Ovary (tissue), 9 donors: ENCODE results near the gene KCNMA1. TPM values are rescaled to one million over a fixed set of nuclear protein-coding genes. Genes with fewer than 3 reads are reported as not detected.

Experiments
- DNase-seq, 5 donors: peaks; one replicate each; pipeline ENCODE4 v3.0.0-alpha.2; 2019 to 2020
- H3K27ac ChIP-seq, 2 donors: fragments of 200-600 bp; one replicate each; pipeline versions ENCODE4 v1.5.1 to v1.8.0; 2019 to 2022
- H3K27me3 ChIP-seq: fragments of 200-600 bp; one replicate; pipeline ENCODE4 v1.8.0; 2022
- H3K36me3 ChIP-seq: fragments of 200-600 bp; sonication (generic); one replicate; pipeline ENCODE4 v1.5.1; 2019
- H3K4me1 ChIP-seq: one replicate; pipeline ENCODE4 v1.8.1; 2013; ENCODE audit warnings: mild to moderate bottlenecking, moderate library complexity; ENCODE audit not compliant: insufficient read depth
- H3K4me3 ChIP-seq: fragments of 200-600 bp; sonication (generic); one replicate; pipeline ENCODE4 v1.5.1; 2017
- H3K9me3 ChIP-seq, 2 donors: fragments of 200-600 bp in 1 of 2; sonication (generic) in 1 of 2; one replicate each; pipeline versions ENCODE4 v1.5.1 to v1.8.1; 2013 to 2019; ENCODE audit warnings: mild to moderate bottlenecking in 1 of 2, moderate library complexity in 1 of 2
- EP300 ChIP-seq: sonication (generic); formaldehyde crosslinking; IDR thresholded peaks from one replicate; pipeline ENCODE4 v1.6.1; 2017; ENCODE audit warnings: antibody characterized with exemption
- POLR2A ChIP-seq: fragments of 450-650 bp; IDR thresholded peaks from one replicate; pipeline ENCODE4 v1.6.1; 2017; ENCODE audit warnings: antibody characterized with exemption, mild to moderate bottlenecking, moderate library complexity
- WGBS, 3 donors: extraction: QIAGEN DNeasy Blood & Tissue Kit in 1 of 3; methylation state at CpG; one replicate each; pipeline versions ENCODE4 v1.1.5 to v1.1.7; 2013 to 2017; 5-methylcytosine and 5-hydroxymethylcytosine counted together
- intact Hi-C, 4 donors: fragments of 100-400 bp; cut with DNase I; formaldehyde crosslinking; loops; one replicate each; pipeline versions ENCODE4 v1.11.0 to v1.15.1; 2022 to 2023
- polyA plus RNA-seq, 2 donors: library from polyadenylated mRNA; stranded (reverse); fragments of 200-250 nt in 1 of 2; fragments of 350-450 nt in 1 of 2; fragmentation: Illumina TruSeq in 1 of 2; extraction: RNeasy Lipid Tissue Mini Kit (QIAGEN cat#74804) in 1 of 2; gene quantifications; one replicate each; pipeline ENCODE4 v1.2.3, GENCODE V29; 2013 to 2014
- total RNA-seq, 7 donors: library from RNA; depleted of rRNA in 2 of 7; stranded (reverse); fragments of >200 nt in 2 of 7; fragmentation: NEBNext Ultra II Directional in 3 of 7; extraction: Animal tissue kit (Norgen Biotek cat#: 25700) in 3 of 7; gene quantifications; one replicate each; pipeline versions ENCODE4 v1.1.0 to v1.2.4, GENCODE V29; 2016 to 2023
- TF ChIP-seq, protein P1 (sequence below), 3 donors: fragments of 450-650 bp in 2 of 3; fragments of 200-600 bp in 1 of 3; IDR thresholded peaks; one replicate each; pipeline versions ENCODE4 v1.5.1 to v1.8.0; 2016 to 2022; ENCODE audit warnings: antibody characterized with exemption in 3 of 3, mild to moderate bottlenecking in 1 of 3
- donor health status: DM: no; HTN: no; CAD: no; lungs with moderate emphysema.
- donor health status: DM: no; HTN: no; CAD: no.
- donor health status: Bipolar disorder and iron deficiency.
- donor health status: DM: yes; HTN: yes; CAD: no.
- donor health status: DM: no; HTN: no; CAD: no.
- donor health status: DM: yes; HTN: yes; CAD: no.

Gene KCNMA1
- total and polyA plus RNA-seq, 9 donors: 7.0 to 83.8 (median 25.1) TPM

DNA sequence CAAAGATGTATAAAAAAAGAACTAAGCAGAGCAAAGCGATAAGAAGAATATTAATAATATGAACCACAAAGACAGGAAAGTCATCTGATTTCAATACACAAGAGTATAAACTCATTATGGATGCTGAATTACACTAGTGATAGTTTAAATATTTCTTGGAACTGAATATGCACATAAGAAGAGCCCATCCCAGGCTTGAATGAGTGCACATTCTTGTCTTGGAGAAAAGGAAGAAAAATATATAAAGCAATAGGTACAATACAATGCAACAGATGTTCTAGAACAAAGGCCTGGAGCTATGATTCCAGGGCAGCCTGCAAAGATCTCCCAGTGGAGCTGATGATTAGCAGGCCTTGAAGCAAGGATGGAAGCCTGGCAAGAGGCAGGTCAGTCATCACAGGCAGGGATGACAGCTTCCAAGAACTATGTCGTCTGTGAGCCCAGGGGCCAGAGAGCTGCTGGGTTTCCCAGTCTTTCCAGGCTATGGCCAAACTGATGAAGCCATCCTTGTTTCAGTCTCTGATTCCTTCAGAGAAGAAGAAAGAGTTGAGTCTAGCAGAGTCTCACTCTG lies 277.6 kb downstream of the KCNMA1 start:
- no peak overlapping the region for H3K27ac ChIP-seq

DNA sequence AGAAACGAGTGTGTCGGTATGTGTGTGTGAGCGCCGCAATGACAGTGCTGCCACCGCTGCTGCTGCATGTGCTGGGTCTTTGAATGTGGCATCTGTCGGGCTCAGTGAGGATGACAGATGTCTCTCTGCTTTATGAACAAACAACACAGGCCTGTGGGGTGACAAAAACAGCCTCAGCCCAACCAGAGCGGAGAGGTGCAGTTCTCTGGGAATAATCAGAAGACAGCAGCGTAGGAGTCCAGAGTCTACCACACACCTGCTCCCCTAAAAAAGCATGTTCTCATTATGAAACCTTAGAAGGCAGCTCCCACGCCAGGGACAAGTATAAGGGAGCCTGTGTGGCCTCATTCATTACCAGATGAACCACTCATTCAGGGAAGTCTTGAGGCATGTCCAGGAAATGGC lies 278.3 kb downstream of the KCNMA1 start:
- TF ChIP-seq POLR2A: no peak
- TF ChIP-seq EP300: no peak
- no peaks in the 10 kb centered on the region for H3K27me3 ChIP-seq
- intact Hi-C loops: no loop called here
- H3K4me3 ChIP-seq: no peak overlapping the region
- 95 to 96% (median 96%) methylated on average over 9 of the region's 9 CpGs for WGBS, 3 donors
- no peak for DNase-seq
- H3K4me1 ChIP-seq: no peaks in the 10 kb centered on the region
- no peaks in the 10 kb centered on the region for H3K36me3 ChIP-seq
- no peaks in the 10 kb centered on the region for H3K9me3 ChIP-seq
- H3K27ac ChIP-seq: no peak overlapping the region

More for the DNA sequence above, 277.6 kb downstream of the KCNMA1 start:
- Histone ChIP-seq H3K9me3 (no peaks in the 10 kb centered on the region), H3K27me3 (no peaks in the 10 kb centered on the region), H3K4me3 (no peak overlapping the region), H3K36me3 (no peaks in the 10 kb centered on the region), H3K4me1 (no peaks in the 10 kb centered on the region)
- 85 to 88% (median 88%) methylated on average over 2 of the region's 2 CpGs for WGBS, 3 donors
- no peak for DNase-seq
- intact Hi-C loops: no loop called here
- TF ChIP-seq, protein P1, sequence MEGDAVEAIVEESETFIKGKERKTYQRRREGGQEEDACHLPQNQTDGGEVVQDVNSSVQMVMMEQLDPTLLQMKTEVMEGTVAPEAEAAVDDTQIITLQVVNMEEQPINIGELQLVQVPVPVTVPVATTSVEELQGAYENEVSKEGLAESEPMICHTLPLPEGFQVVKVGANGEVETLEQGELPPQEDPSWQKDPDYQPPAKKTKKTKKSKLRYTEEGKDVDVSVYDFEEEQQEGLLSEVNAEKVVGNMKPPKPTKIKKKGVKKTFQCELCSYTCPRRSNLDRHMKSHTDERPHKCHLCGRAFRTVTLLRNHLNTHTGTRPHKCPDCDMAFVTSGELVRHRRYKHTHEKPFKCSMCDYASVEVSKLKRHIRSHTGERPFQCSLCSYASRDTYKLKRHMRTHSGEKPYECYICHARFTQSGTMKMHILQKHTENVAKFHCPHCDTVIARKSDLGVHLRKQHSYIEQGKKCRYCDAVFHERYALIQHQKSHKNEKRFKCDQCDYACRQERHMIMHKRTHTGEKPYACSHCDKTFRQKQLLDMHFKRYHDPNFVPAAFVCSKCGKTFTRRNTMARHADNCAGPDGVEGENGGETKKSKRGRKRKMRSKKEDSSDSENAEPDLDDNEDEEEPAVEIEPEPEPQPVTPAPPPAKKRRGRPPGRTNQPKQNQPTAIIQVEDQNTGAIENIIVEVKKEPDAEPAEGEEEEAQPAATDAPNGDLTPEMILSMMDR (IDR thresholded peaks at IDR 0.05): no peak
- TF ChIP-seq POLR2A (no peak), EP300 (no peak)

DNA sequence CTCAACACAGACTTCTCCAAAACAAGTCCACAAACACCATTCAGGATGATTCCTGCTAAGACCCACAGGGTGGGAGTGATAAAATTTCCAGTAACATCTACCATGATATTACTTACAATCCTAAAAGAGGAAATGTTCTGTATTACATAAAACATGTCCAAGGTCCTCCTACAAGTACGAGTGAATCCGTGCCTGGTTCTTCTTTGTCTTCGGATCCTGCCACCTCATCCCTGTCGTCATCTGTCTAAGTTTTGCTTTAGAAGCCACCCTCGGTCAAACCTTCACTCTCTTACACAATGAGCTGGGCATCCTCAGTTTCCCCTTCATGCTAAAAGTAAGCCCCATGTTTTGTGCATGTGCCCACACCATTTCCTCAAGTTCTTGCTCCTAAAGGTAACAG lies 279.0 kb downstream of the KCNMA1 start:
- TF ChIP-seq, protein P1 (IDR thresholded peaks at IDR 0.05): no peak
- no peak for TF ChIP-seq POLR2A
- no peak for TF ChIP-seq EP300
- H3K9me3 ChIP-seq: no peaks in the 10 kb centered on the region

DNA sequence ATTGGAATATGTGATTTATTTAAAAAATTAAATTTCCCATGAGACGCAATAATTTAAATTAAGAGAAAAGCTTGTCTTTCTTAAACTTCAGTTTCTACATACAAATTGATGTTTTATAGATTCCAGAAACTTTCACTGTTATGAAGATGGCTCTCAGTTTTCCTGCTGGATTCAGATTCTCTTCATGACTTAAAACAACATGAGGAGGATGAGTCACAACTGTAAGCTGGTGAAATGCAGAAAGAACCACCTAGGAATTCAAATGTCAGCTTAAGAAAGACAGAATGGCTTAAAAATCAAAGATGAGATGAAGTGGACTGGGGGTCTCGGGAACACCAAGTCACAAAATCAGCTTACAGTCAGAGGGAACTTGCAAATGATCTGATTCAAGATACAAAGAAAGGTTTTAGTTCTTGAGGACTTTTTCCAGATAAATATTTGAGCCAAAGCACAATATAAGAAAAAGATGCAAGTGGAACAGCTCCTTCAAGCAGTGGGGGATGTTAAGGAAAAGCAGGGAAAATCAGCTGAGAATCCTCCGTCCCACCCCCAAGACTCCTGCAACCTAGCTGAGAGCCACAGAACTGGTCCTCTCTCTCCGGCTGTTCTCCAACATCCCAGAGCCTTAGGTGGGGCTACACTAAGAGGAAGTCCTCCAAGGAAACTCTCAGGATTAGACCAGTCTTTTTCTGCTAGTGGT lies 279.8 kb downstream of the KCNMA1 start:
- Histone ChIP-seq H3K36me3 (no peaks in the 10 kb centered on the region), H3K27ac (no peak overlapping the region), H3K4me1 (no peaks in the 10 kb centered on the region), H3K27me3 (no peaks in the 10 kb centered on the region), H3K9me3 (no peaks in the 10 kb centered on the region), H3K4me3 (no peak overlapping the region)
- 81 to 88% (median 84%) methylated on average over 4 of the region's 4 CpGs for WGBS, 3 donors
- no peak for DNase-seq
- intact Hi-C loops: no loop called here
- TF ChIP-seq, protein P1 (IDR thresholded peaks at IDR 0.05): no peak
- no peak for TF ChIP-seq EP300
- TF ChIP-seq POLR2A: no peak

More for the DNA sequence above, 279.0 kb downstream of the KCNMA1 start:
- WGBS, 3 donors: 89 to 97% (median 95%) methylated on average over 5 of the region's 5 CpGs
- H3K27me3 ChIP-seq: no peaks in the 10 kb centered on the region
- H3K4me1 ChIP-seq: no peaks in the 10 kb centered on the region
- no peak for DNase-seq
- H3K36me3 ChIP-seq: no peaks in the 10 kb centered on the region
- intact Hi-C loops: no loop called here
- no peak overlapping the region for H3K27ac ChIP-seq
- H3K4me3 ChIP-seq: no peak overlapping the region

DNA sequence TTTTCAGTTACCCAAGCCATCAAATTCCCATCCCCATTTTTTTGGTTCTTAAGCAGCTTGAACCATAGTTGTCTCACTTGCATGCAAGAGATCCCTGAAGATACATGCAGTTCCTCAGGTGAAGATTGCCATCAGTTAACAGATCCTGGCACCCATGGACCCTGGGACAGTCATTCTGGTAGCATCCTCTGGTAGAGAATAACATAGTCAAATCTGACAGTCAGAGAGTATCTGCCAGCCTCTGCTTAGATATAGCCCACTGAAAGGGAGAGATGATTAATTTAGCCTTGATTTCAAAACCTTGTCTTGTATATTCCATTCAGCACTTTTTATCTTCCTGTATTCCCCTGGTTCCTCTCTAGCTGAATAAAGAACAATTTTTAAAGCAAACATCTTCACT lies 280.4 kb downstream of the KCNMA1 start:
- intact Hi-C loops: no loop called here
- Histone ChIP-seq H3K36me3 (no peaks in the 10 kb centered on the region), H3K9me3 (no peaks in the 10 kb centered on the region), H3K4me3 (no peak overlapping the region), H3K27me3 (no peaks in the 10 kb centered on the region), H3K27ac (no peak overlapping the region), H3K4me1 (no peaks in the 10 kb centered on the region)
- TF ChIP-seq EP300 (no peak), POLR2A (no peak)
- TF ChIP-seq, protein P1 (IDR thresholded peaks at IDR 0.05): no peak
- DNase-seq: no peak
